ENCODE results near the gene SULT2A1. TPM values are rescaled to one million over a fixed set of nuclear protein-coding genes. Genes with fewer than 3 reads are reported as not detected.

SULT2A1 gene
- total and polyA plus RNA-seq, 2 of the 4 experiments (the other 2 are of a cell fraction), result not detected

- Histone ChIP-seq H3K79me1 (ENCODE audit: low read depth in 1 of 2, low read length in 2 of 2) (no peaks in the 10 kb centered on the region), H3K4me2 (ENCODE audit: low read depth, low read length) (no peak overlapping the region), H3K9me3 (ENCODE audit: control insufficient read depth, insufficient read depth, low read length) (0 out of 2 replicates have a peak, but pooled peaks cover 3% of the 10 kb centered on the region), H3K27ac (ENCODE audit: insufficient read depth, low read length) (no peak overlapping the region), H4K20me1 (ENCODE audit: insufficient read depth, low read length) (no peaks in the 10 kb centered on the region), H3K4ac (ENCODE audit: low read depth, low read length) (no peak overlapping the region), H2BK120ac (ENCODE audit: low read depth, low read length) (no peak overlapping the region), H2BK20ac (ENCODE audit: low read depth, low read length) (no peak overlapping the region), H3K27me3 (ENCODE audit: control insufficient read depth, insufficient read depth, low read length) (no peaks in the 10 kb centered on the region), H3K23ac (ENCODE audit: low read depth, low read length) (no peak overlapping the region), H3K4me1 (ENCODE audit: control insufficient read depth, insufficient read depth, low read length) (no peaks in the 10 kb centered on the region), H3K9ac (ENCODE audit: low read depth, low read length) (no peak overlapping the region), H4K8ac (ENCODE audit: low read depth in 2 of 2, low read length in 2 of 2) (no peak overlapping the region), H2BK15ac (ENCODE audit: low read depth, low read length) (no peak overlapping the region), H4K91ac (ENCODE audit: insufficient read depth, low read depth, low read length) (no peak overlapping the region), H2AK5ac (ENCODE audit: low read depth, low read length) (no peak overlapping the region), H2AK9ac (replicated peaks; ENCODE audit: low read depth, low read length, poor library complexity) (no peak overlapping the region), H3K56ac (ENCODE audit: extremely low read depth, insufficient read depth, low read length) (no peak overlapping the region), H3K9me1 (ENCODE audit: insufficient read depth, low read length) (no peaks in the 10 kb centered on the region), H3K18ac (ENCODE audit: low read depth, low read length) (no peak overlapping the region), H4K5ac (ENCODE audit: low read depth, low read length) (no peak overlapping the region), H2BK5ac (ENCODE audit: low read depth, low read length, poor library complexity, severe bottlenecking) (no peak overlapping the region), H2AFZ (replicated peaks; ENCODE audit: low read length, poor library complexity) (no peak overlapping the region), H3K36me3 (ENCODE audit: control insufficient read depth, insufficient read depth, low read length) (no peaks in the 10 kb centered on the region), H3K4me3 (ENCODE audit: insufficient read depth, low read depth, low read length) (no peak overlapping the region), H3K14ac (replicated peaks; ENCODE audit: low read depth, low read length) (no peak overlapping the region)
- dilution Hi-C loops (cut with HindIII; ENCODE audit: low sequenced_read_pairs, unreplicated experiment) (no loop called here), in situ Hi-C loops (cut with MboI; ENCODE audit: low sequenced_read_pairs) (loop anchor here (10.0 kb wide), 1 partner anchor 89 kb away; no protein-coding TSS in a partner anchor), intact Hi-C loops (cut with micrococcal nuclease) (no loop called here)
- DNase-seq (no peak), ATAC-seq (ENCODE audit: low read depth) (no peak)
- TF ChIP-seq RAD21 (IDR thresholded peaks at IDR 0.05; ENCODE audit: low read length) (no peak), RFX5 (IDR thresholded peaks at IDR 0.05; ENCODE audit: low read depth, low read length) (no peak), POLR2A (IDR thresholded peaks at IDR 0.05; ENCODE audit: low read depth, low read length) (no peak), MXI1 (IDR thresholded peaks at IDR 0.05; ENCODE audit: borderline replicate concordance, low read depth, low read length) (no peak)
- BruUV-seq (replicated peaks), result no TSS peak
- ChIA-PET CTCF (no interaction called here), POLR2A (ENCODE audit: unreplicated experiment) (no interaction called here)
- WGBS, 2 experiments (ENCODE audit: extremely low coverage in 2 of 2, insufficient read length in 1 of 2), result 100% methylated on average over 1 of the region's 4 CpGs
These were observed 9.9 kb upstream of the SULT2A1 start for GRCh38 chr19:47896019-47896418.

Data from IMR-90 (cell line).